ENCODE results near the gene DNAL4.

Gene DNAL4

GRCh38 chr22:38827510-38827909 lies 33.6 kb upstream of the DNAL4 start:
- no peaks in the 10 kb centered on the region for H3K9me3 ChIP-seq (ENCODE audit: control insufficient read depth in 2 of 2, low read length in 2 of 2)
- H3K27me3 ChIP-seq (ENCODE audit: control insufficient read depth in 2 of 2, insufficient read depth in 2 of 2, low read length in 2 of 2), result no peaks in the 10 kb centered on the region
- H3K9ac ChIP-seq (ENCODE audit: low read depth in 1 of 2, low read length in 2 of 2), result no peak overlapping the region
- no peaks in the 10 kb centered on the region for H3K36me3 ChIP-seq (ENCODE audit: control insufficient read depth in 2 of 2, insufficient read depth in 2 of 2, low read length in 2 of 2)
- no peaks in the 10 kb centered on the region for H3K4me1 ChIP-seq (ENCODE audit: control insufficient read depth in 2 of 2, insufficient read depth in 2 of 2, low read length in 2 of 2)
- H3K27ac ChIP-seq (ENCODE audit: low read depth in 2 of 2, low read length in 2 of 2), result no peak overlapping the region
- no peak overlapping the region for H3K4me3 ChIP-seq (ENCODE audit: low read length in 2 of 2)

- Histone ChIP-seq H3K4me1 (ENCODE audit: control insufficient read depth in 2 of 2, insufficient read depth in 2 of 2, low read length in 2 of 2) (no peaks in the 10 kb centered on the region), H3K27me3 (ENCODE audit: control insufficient read depth in 2 of 2, insufficient read depth in 2 of 2, low read length in 2 of 2) (no peaks in the 10 kb centered on the region), H3K36me3 (ENCODE audit: control insufficient read depth in 2 of 2, insufficient read depth in 2 of 2, low read length in 2 of 2) (no peaks in the 10 kb centered on the region), H3K27ac (ENCODE audit: low read depth in 2 of 2, low read length in 2 of 2) (no peak overlapping the region), H3K4me3 (ENCODE audit: low read length in 2 of 2) (no peak overlapping the region), H3K9ac (ENCODE audit: low read depth in 1 of 2, low read length in 2 of 2) (no peak overlapping the region), H3K9me3 (ENCODE audit: control insufficient read depth in 2 of 2, low read length in 2 of 2) (no peaks in the 10 kb centered on the region)
Measured at GRCh38 chr22:38826801-38827200, 32.9 kb upstream of the DNAL4 start.

- no peaks in the 10 kb centered on the region for H3K36me3 ChIP-seq (ENCODE audit: control insufficient read depth in 2 of 2, insufficient read depth in 2 of 2, low read length in 2 of 2)
- H3K4me3 ChIP-seq (ENCODE audit: low read length in 2 of 2), result no peak overlapping the region
- H3K27ac ChIP-seq (ENCODE audit: low read depth in 2 of 2, low read length in 2 of 2), result no peak overlapping the region
- H3K4me1 ChIP-seq (ENCODE audit: control insufficient read depth in 2 of 2, insufficient read depth in 2 of 2, low read length in 2 of 2), result no peaks in the 10 kb centered on the region
- no peaks in the 10 kb centered on the region for H3K9me3 ChIP-seq (ENCODE audit: control insufficient read depth in 2 of 2, low read length in 2 of 2)
- H3K27me3 ChIP-seq (ENCODE audit: control insufficient read depth in 2 of 2, insufficient read depth in 2 of 2, low read length in 2 of 2), result no peaks in the 10 kb centered on the region
- no peak overlapping the region for H3K9ac ChIP-seq (ENCODE audit: low read depth in 1 of 2, low read length in 2 of 2)
Measured at GRCh38 chr22:38826386-38826785, 32.4 kb upstream of the DNAL4 start.

GRCh38 chr22:38824585-38824984 lies 30.6 kb upstream of the DNAL4 start:
- H3K36me3 ChIP-seq (ENCODE audit: control insufficient read depth in 2 of 2, insufficient read depth in 2 of 2, low read length in 2 of 2), result no peaks in the 10 kb centered on the region
- H3K4me3 ChIP-seq (ENCODE audit: low read length in 2 of 2), result no peak overlapping the region
- no peak overlapping the region for H3K9ac ChIP-seq (ENCODE audit: low read depth in 1 of 2, low read length in 2 of 2)
- H3K4me1 ChIP-seq (ENCODE audit: control insufficient read depth in 2 of 2, insufficient read depth in 2 of 2, low read length in 2 of 2), result no peaks in the 10 kb centered on the region
- no peaks in the 10 kb centered on the region for H3K27me3 ChIP-seq (ENCODE audit: control insufficient read depth in 2 of 2, insufficient read depth in 2 of 2, low read length in 2 of 2)
- H3K9me3 ChIP-seq (ENCODE audit: control insufficient read depth in 2 of 2, low read length in 2 of 2), result no peaks in the 10 kb centered on the region
- H3K27ac ChIP-seq (ENCODE audit: low read depth in 2 of 2, low read length in 2 of 2), result no peak overlapping the region

- no peak overlapping the region for H3K4me3 ChIP-seq (ENCODE audit: low read length in 2 of 2)
- no peak overlapping the region for H3K27ac ChIP-seq (ENCODE audit: low read depth in 2 of 2, low read length in 2 of 2)
- H3K9me3 ChIP-seq (ENCODE audit: control insufficient read depth in 2 of 2, low read length in 2 of 2), result no peaks in the 10 kb centered on the region
- H3K4me1 ChIP-seq (ENCODE audit: control insufficient read depth in 2 of 2, insufficient read depth in 2 of 2, low read length in 2 of 2), result no peaks in the 10 kb centered on the region
- H3K27me3 ChIP-seq (ENCODE audit: control insufficient read depth in 2 of 2, insufficient read depth in 2 of 2, low read length in 2 of 2), result no peaks in the 10 kb centered on the region
- no peaks in the 10 kb centered on the region for H3K36me3 ChIP-seq (ENCODE audit: control insufficient read depth in 2 of 2, insufficient read depth in 2 of 2, low read length in 2 of 2)
- H3K9ac ChIP-seq (ENCODE audit: low read depth in 1 of 2, low read length in 2 of 2), result no peak overlapping the region
Measured at GRCh38 chr22:38823637-38824036, 29.7 kb upstream of the DNAL4 start.

GRCh38 chr22:38823076-38823475 lies 29.1 kb upstream of the DNAL4 start:
- Histone ChIP-seq H3K36me3 (ENCODE audit: control insufficient read depth in 2 of 2, insufficient read depth in 2 of 2, low read length in 2 of 2) (no peaks in the 10 kb centered on the region), H3K4me3 (ENCODE audit: low read length in 2 of 2) (no peak overlapping the region), H3K9me3 (ENCODE audit: control insufficient read depth in 2 of 2, low read length in 2 of 2) (no peaks in the 10 kb centered on the region), H3K27ac (ENCODE audit: low read depth in 2 of 2, low read length in 2 of 2) (no peak overlapping the region), H3K9ac (ENCODE audit: low read depth in 1 of 2, low read length in 2 of 2) (no peak overlapping the region), H3K4me1 (ENCODE audit: control insufficient read depth in 2 of 2, insufficient read depth in 2 of 2, low read length in 2 of 2) (no peaks in the 10 kb centered on the region), H3K27me3 (ENCODE audit: control insufficient read depth in 2 of 2, insufficient read depth in 2 of 2, low read length in 2 of 2) (no peaks in the 10 kb centered on the region)

GRCh38 chr22:38820020-38820419 lies 26.1 kb upstream of the DNAL4 start:
- no peaks in the 10 kb centered on the region for H3K36me3 ChIP-seq (ENCODE audit: control insufficient read depth in 2 of 2, insufficient read depth in 2 of 2, low read length in 2 of 2)
- no peaks in the 10 kb centered on the region for H3K27me3 ChIP-seq (ENCODE audit: control insufficient read depth in 2 of 2, insufficient read depth in 2 of 2, low read length in 2 of 2)
- H3K9me3 ChIP-seq (ENCODE audit: control insufficient read depth in 2 of 2, low read length in 2 of 2), result no peaks in the 10 kb centered on the region
- H3K9ac ChIP-seq (ENCODE audit: low read depth in 1 of 2, low read length in 2 of 2), result no peak overlapping the region
- H3K4me3 ChIP-seq (ENCODE audit: low read length in 2 of 2), result no peak overlapping the region
- no peaks in the 10 kb centered on the region for H3K4me1 ChIP-seq (ENCODE audit: control insufficient read depth in 2 of 2, insufficient read depth in 2 of 2, low read length in 2 of 2)
- no peak overlapping the region for H3K27ac ChIP-seq (ENCODE audit: low read depth in 2 of 2, low read length in 2 of 2)

GRCh38 chr22:38819387-38819940 lies 25.5 kb upstream of the DNAL4 start:
- Histone ChIP-seq H3K27ac (ENCODE audit: low read depth in 2 of 2, low read length in 2 of 2) (no peak overlapping the region), H3K9ac (ENCODE audit: low read depth in 1 of 2, low read length in 2 of 2) (no peak overlapping the region), H3K4me3 (ENCODE audit: low read length in 2 of 2) (no peak overlapping the region), H3K27me3 (ENCODE audit: control insufficient read depth in 2 of 2, insufficient read depth in 2 of 2, low read length in 2 of 2) (no peaks in the 10 kb centered on the region), H3K4me1 (ENCODE audit: control insufficient read depth in 2 of 2, insufficient read depth in 2 of 2, low read length in 2 of 2) (no peaks in the 10 kb centered on the region), H3K36me3 (ENCODE audit: control insufficient read depth in 2 of 2, insufficient read depth in 2 of 2, low read length in 2 of 2) (no peaks in the 10 kb centered on the region), H3K9me3 (ENCODE audit: control insufficient read depth in 2 of 2, low read length in 2 of 2) (no peaks in the 10 kb centered on the region)

GRCh38 chr22:38817196-38817595 lies 23.3 kb upstream of the DNAL4 start:
- Histone ChIP-seq H3K4me1 (ENCODE audit: control insufficient read depth in 2 of 2, insufficient read depth in 2 of 2, low read length in 2 of 2) (no peaks in the 10 kb centered on the region), H3K4me3 (ENCODE audit: low read length in 2 of 2) (no peak overlapping the region), H3K27me3 (ENCODE audit: control insufficient read depth in 2 of 2, insufficient read depth in 2 of 2, low read length in 2 of 2) (no peaks in the 10 kb centered on the region), H3K9me3 (ENCODE audit: control insufficient read depth in 2 of 2, low read length in 2 of 2) (no peaks in the 10 kb centered on the region), H3K36me3 (ENCODE audit: control insufficient read depth in 2 of 2, insufficient read depth in 2 of 2, low read length in 2 of 2) (no peaks in the 10 kb centered on the region), H3K9ac (ENCODE audit: low read depth in 1 of 2, low read length in 2 of 2) (no peak overlapping the region), H3K27ac (ENCODE audit: low read depth in 2 of 2, low read length in 2 of 2) (no peak overlapping the region)

- no peak overlapping the region for H3K27ac ChIP-seq (ENCODE audit: low read depth in 2 of 2, low read length in 2 of 2)
- no peaks in the 10 kb centered on the region for H3K27me3 ChIP-seq (ENCODE audit: control insufficient read depth in 2 of 2, insufficient read depth in 2 of 2, low read length in 2 of 2)
- no peaks in the 10 kb centered on the region for H3K9me3 ChIP-seq (ENCODE audit: control insufficient read depth in 2 of 2, low read length in 2 of 2)
- H3K4me1 ChIP-seq (ENCODE audit: control insufficient read depth in 2 of 2, insufficient read depth in 2 of 2, low read length in 2 of 2), result no peaks in the 10 kb centered on the region
- H3K9ac ChIP-seq (ENCODE audit: low read depth in 1 of 2, low read length in 2 of 2), result no peak overlapping the region
- no peaks in the 10 kb centered on the region for H3K36me3 ChIP-seq (ENCODE audit: control insufficient read depth in 2 of 2, insufficient read depth in 2 of 2, low read length in 2 of 2)
- H3K4me3 ChIP-seq (ENCODE audit: low read length in 2 of 2), result no peak overlapping the region
Measured at GRCh38 chr22:38815842-38816241, 21.9 kb upstream of the DNAL4 start.

GRCh38 chr22:38811241-38811640 lies 17.3 kb upstream of the DNAL4 start:
- no peaks in the 10 kb centered on the region for H3K36me3 ChIP-seq (ENCODE audit: control insufficient read depth in 2 of 2, insufficient read depth in 2 of 2, low read length in 2 of 2)
- H3K4me3 ChIP-seq (ENCODE audit: low read length in 2 of 2), result no peak overlapping the region
- no peak overlapping the region for H3K27ac ChIP-seq (ENCODE audit: low read depth in 2 of 2, low read length in 2 of 2)
- no peaks in the 10 kb centered on the region for H3K27me3 ChIP-seq (ENCODE audit: control insufficient read depth in 2 of 2, insufficient read depth in 2 of 2, low read length in 2 of 2)
- no peak overlapping the region for H3K9ac ChIP-seq (ENCODE audit: low read depth in 1 of 2, low read length in 2 of 2)
- no peaks in the 10 kb centered on the region for H3K9me3 ChIP-seq (ENCODE audit: control insufficient read depth in 2 of 2, low read length in 2 of 2)
- no peaks in the 10 kb centered on the region for H3K4me1 ChIP-seq (ENCODE audit: control insufficient read depth in 2 of 2, insufficient read depth in 2 of 2, low read length in 2 of 2)
